GM19467 (cell line): ENCODE results near the gene CYP1B1.
"Not testable (repeated sequence)": the region's sequence is repeated elsewhere in the genome, so short reads cannot be mapped to it uniquely, and the experiment has no call there.

Source experiments
- ATAC-seq: cut with Tn5 transposase; IDR thresholded peaks from one replicate; pipeline ENCODE4 v1.9.1; 2021; ENCODE audit warnings: mild to moderate bottlenecking, moderate library complexity; ENCODE audit not compliant: unreplicated experiment

Gene CYP1B1

GRCh38 chr2:38075507-38076151 lies at the start of gene CYP1B1:
CYP1B1 (minus strand) TSS chr2:38076151; CDS start chr2:38075388, 763 bp downstream.
- no peak for ATAC-seq

GRCh38 chr2:38125007-38125406 lies 49.1 kb upstream of the CYP1B1 start:
- ATAC-seq: no peak

- no peak for ATAC-seq
These were observed 48.0 kb upstream of the CYP1B1 start for GRCh38 chr2:38123911-38124310.

- no peak for ATAC-seq
These were observed 46.4 kb upstream of the CYP1B1 start for GRCh38 chr2:38122344-38122743.

- ATAC-seq: no peak
These were observed 45.5 kb upstream of the CYP1B1 start for GRCh38 chr2:38121481-38121880.

- ATAC-seq: no peak
These were observed 44.9 kb upstream of the CYP1B1 start for GRCh38 chr2:38120829-38121228.

- no peak for ATAC-seq
These were observed 44.3 kb upstream of the CYP1B1 start for GRCh38 chr2:38120264-38120592.

GRCh38 chr2:38116762-38117161 lies 40.8 kb upstream of the CYP1B1 start:
- no peak for ATAC-seq

GRCh38 chr2:38115216-38116032 lies 39.5 kb upstream of the CYP1B1 start:
- no peak for ATAC-seq

- ATAC-seq: no peak
These were observed 38.2 kb upstream of the CYP1B1 start for GRCh38 chr2:38113981-38114708.

GRCh38 chr2:38113051-38113450 lies 37.1 kb upstream of the CYP1B1 start:
- ATAC-seq: no peak

GRCh38 chr2:38111350-38111749 lies 35.4 kb upstream of the CYP1B1 start:
- ATAC-seq: not testable (repeated sequence)

- no peak for ATAC-seq
These were observed 33.8 kb upstream of the CYP1B1 start for GRCh38 chr2:38109732-38110181.

GRCh38 chr2:38108907-38109731 lies 33.2 kb upstream of the CYP1B1 start:
- ATAC-seq: no peak

GRCh38 chr2:38107738-38108410 lies 31.9 kb upstream of the CYP1B1 start:
- ATAC-seq: no peak

GRCh38 chr2:38106405-38107094 lies 30.6 kb upstream of the CYP1B1 start:
- no peak for ATAC-seq

- ATAC-seq: no peak
These were observed 30.0 kb upstream of the CYP1B1 start for GRCh38 chr2:38105922-38106321.

GRCh38 chr2:38104598-38104997 lies 28.6 kb upstream of the CYP1B1 start:
- ATAC-seq: no peak

GRCh38 chr2:38100328-38100727 lies 24.4 kb upstream of the CYP1B1 start:
- no peak for ATAC-seq
